Kidney epithelial cell (primary cell): ENCODE results near the gene FAM111A. TPM values are rescaled to one million over a fixed set of nuclear protein-coding genes. Genes with fewer than 3 reads are reported as not detected.

Source experiments
- DNase-seq: peaks from one replicate; pipeline ENCODE4 v3.0.0-alpha.2; 2010; ENCODE audit warnings: low read depth
- H3K27me3 ChIP-seq: 2 replicates; pipeline ENCODE4 v1.6.0; 2011; ENCODE audit warnings: low read length; ENCODE audit not compliant: control insufficient read depth, insufficient read depth
- H3K36me3 ChIP-seq: 2 replicates; pipeline ENCODE4 v1.5.1; 2011; ENCODE audit warnings: low read length; ENCODE audit not compliant: control insufficient read depth, insufficient read depth
- H3K4me3 ChIP-seq: 2 replicates; pipeline ENCODE4 v1.5.1; 2011; ENCODE audit warnings: low read depth, mild to moderate bottlenecking, control low read depth, low read length
- CTCF ChIP-seq: IDR thresholded peaks from 2 replicates; pipeline ENCODE4 v1.5.1; 2011; ENCODE audit warnings: mild to moderate bottlenecking, moderate library complexity, low read length, control low read depth, inconsistent platforms; ENCODE audit not compliant: insufficient read depth, poor library complexity, severe bottlenecking
- total RNA-seq: library from RNA; depleted of rRNA; stranded (reverse); fragments of >200 nt; gene quantifications from 2 replicates; pipeline ENCODE4 v1.2.3, GENCODE V29; 2015

Gene FAM111A
- total RNA-seq, 1 donor from 2014 or later = 27.2 TPM

- H3K4me3 ChIP-seq = no peak overlapping the region
- no peak for DNase-seq
- TF ChIP-seq CTCF = no peak
- no peaks in the 10 kb centered on the region for H3K27me3 ChIP-seq
- no peaks in the 10 kb centered on the region for H3K36me3 ChIP-seq
These were observed 39.2 kb downstream of the FAM111A start for GRCh38 chr11:59181746-59182456.

GRCh38 chr11:59182457-59183151 is 39.9 kb downstream of the FAM111A start:
- Histone ChIP-seq H3K27me3 (no peaks in the 10 kb centered on the region), H3K4me3 (no peak overlapping the region), H3K36me3 (no peaks in the 10 kb centered on the region)
- peak; percentile 33 for TF ChIP-seq CTCF
- DNase-seq = no peak

- H3K36me3 ChIP-seq = no peaks in the 10 kb centered on the region
- TF ChIP-seq CTCF = no peak
- H3K27me3 ChIP-seq = no peaks in the 10 kb centered on the region
- H3K4me3 ChIP-seq = no peak overlapping the region
- no peak for DNase-seq
These were observed 41.1 kb downstream of the FAM111A start for GRCh38 chr11:59183771-59184170.

- no peak for TF ChIP-seq CTCF
- Histone ChIP-seq H3K36me3 (no peaks in the 10 kb centered on the region), H3K27me3 (no peaks in the 10 kb centered on the region), H3K4me3 (no peak overlapping the region)
- DNase-seq = no peak
These were observed 42.2 kb downstream of the FAM111A start for GRCh38 chr11:59184691-59185339.

GRCh38 chr11:59185386-59185945 is 42.8 kb downstream of the FAM111A start:
- TF ChIP-seq CTCF = no peak
- Histone ChIP-seq H3K4me3 (no peak overlapping the region), H3K27me3 (no peaks in the 10 kb centered on the region), H3K36me3 (no peaks in the 10 kb centered on the region)
- no peak for DNase-seq
